ENCODE results near the gene BMX. TPM values are rescaled to one million over a fixed set of nuclear protein-coding genes. Genes with fewer than 3 reads are reported as not detected.

BMX gene
- total and polyA plus RNA-seq, 2 donors (not counting 1 experiment from before 2014, with no cell fraction given), result not detected

- H3K4me3 ChIP-seq (replicated peaks in 1 of 4; ENCODE audit: control extremely low read depth in 1 of 4, insufficient read depth in 1 of 4, low read depth in 3 of 4, low read length in 4 of 4), result no peak overlapping the region
- no peak overlapping the region for H3K4me2 ChIP-seq (ENCODE audit: extremely low read depth, insufficient read depth, low read length)
- no peaks in the 10 kb centered on the region for H4K20me1 ChIP-seq (ENCODE audit: control insufficient read depth, extremely low read depth, insufficient read depth, low read length)
- no peak for TF ChIP-seq CTCF (conservative IDR thresholded peaks at IDR 0.05 in 1 of 2, IDR thresholded peaks at IDR 0.05 in 1 of 2; ENCODE audit: low read depth in 1 of 2, low read length in 2 of 2)
- no peak overlapping the region for H2AFZ ChIP-seq (ENCODE audit: low read length)
- peak; percentile 6 to 74 for DNase-seq (ENCODE audit: low read depth in 2 of 2)
- no peaks in the 10 kb centered on the region for H3K4me1 ChIP-seq (ENCODE audit: control insufficient read depth, extremely low read depth, insufficient read depth, low read length)
- H3K79me2 ChIP-seq (ENCODE audit: control insufficient read depth, insufficient read depth, low read length), result no peaks in the 10 kb centered on the region
- H3K9me3 ChIP-seq (ENCODE audit: control insufficient read depth, insufficient read depth, low read depth, low read length), result no peaks in the 10 kb centered on the region
- no peaks in the 10 kb centered on the region for H3K27me3 ChIP-seq (ENCODE audit: control insufficient read depth, insufficient read depth, low read length)
- no peaks in the 10 kb centered on the region for H3K36me3 ChIP-seq (ENCODE audit: control insufficient read depth, insufficient read depth, low read length)
- no peak overlapping the region for H3K9ac ChIP-seq (ENCODE audit: insufficient read depth, low read length)
- H3K27ac ChIP-seq (ENCODE audit: insufficient read depth, low read length), result no peak overlapping the region
Measured at GRCh38 chrX:15579778-15580747, 79.5 kb downstream of the BMX start.

- no peaks in the 10 kb centered on the region for H4K20me1 ChIP-seq (ENCODE audit: control insufficient read depth, extremely low read depth, insufficient read depth, low read length)
- no peak overlapping the region for H3K27ac ChIP-seq (ENCODE audit: insufficient read depth, low read length)
- H2AFZ ChIP-seq (ENCODE audit: low read length), result no peak overlapping the region
- no peaks in the 10 kb centered on the region for H3K9me3 ChIP-seq (ENCODE audit: control insufficient read depth, insufficient read depth, low read depth, low read length)
- no peak for DNase-seq (ENCODE audit: low read depth in 2 of 2)
- H3K4me3 ChIP-seq (replicated peaks in 1 of 4; ENCODE audit: control extremely low read depth in 1 of 4, insufficient read depth in 1 of 4, low read depth in 3 of 4, low read length in 4 of 4), result no peak overlapping the region
- H3K79me2 ChIP-seq (ENCODE audit: control insufficient read depth, insufficient read depth, low read length), result no peaks in the 10 kb centered on the region
- no peaks in the 10 kb centered on the region for H3K4me1 ChIP-seq (ENCODE audit: control insufficient read depth, extremely low read depth, insufficient read depth, low read length)
- no peak overlapping the region for H3K9ac ChIP-seq (ENCODE audit: insufficient read depth, low read length)
- no peak overlapping the region for H3K4me2 ChIP-seq (ENCODE audit: extremely low read depth, insufficient read depth, low read length)
- TF ChIP-seq EZH2 (IDR thresholded peaks at IDR 0.05; ENCODE audit: low read length, missing control alignments), result no peak
- TF ChIP-seq CTCF (conservative IDR thresholded peaks at IDR 0.05 in 1 of 2, IDR thresholded peaks at IDR 0.05 in 1 of 2; ENCODE audit: low read depth in 1 of 2, low read length in 2 of 2), result no peak
- H3K36me3 ChIP-seq (ENCODE audit: control insufficient read depth, insufficient read depth, low read length), result no peaks in the 10 kb centered on the region
- H3K27me3 ChIP-seq (ENCODE audit: control insufficient read depth, insufficient read depth, low read length), result no peaks in the 10 kb centered on the region
Measured at GRCh38 chrX:15594371-15594770, 93.8 kb downstream of the BMX start.

GRCh38 chrX:15598026-15598425 is 97.4 kb downstream of the BMX start:
- Histone ChIP-seq H3K4me1 (ENCODE audit: control insufficient read depth, extremely low read depth, insufficient read depth, low read length) (no peaks in the 10 kb centered on the region), H3K36me3 (ENCODE audit: control insufficient read depth, insufficient read depth, low read length) (no peaks in the 10 kb centered on the region), H3K27ac (ENCODE audit: insufficient read depth, low read length) (no peak overlapping the region), H3K27me3 (ENCODE audit: control insufficient read depth, insufficient read depth, low read length) (no peaks in the 10 kb centered on the region), H3K79me2 (ENCODE audit: control insufficient read depth, insufficient read depth, low read length) (no peaks in the 10 kb centered on the region), H3K9ac (ENCODE audit: insufficient read depth, low read length) (no peak overlapping the region), H4K20me1 (ENCODE audit: control insufficient read depth, extremely low read depth, insufficient read depth, low read length) (no peaks in the 10 kb centered on the region), H2AFZ (ENCODE audit: low read length) (no peak overlapping the region), H3K4me3 (replicated peaks in 1 of 4; ENCODE audit: control extremely low read depth in 1 of 4, insufficient read depth in 1 of 4, low read depth in 3 of 4, low read length in 4 of 4) (no peak overlapping the region), H3K4me2 (ENCODE audit: extremely low read depth, insufficient read depth, low read length) (no peak overlapping the region), H3K9me3 (ENCODE audit: control insufficient read depth, insufficient read depth, low read depth, low read length) (no peaks in the 10 kb centered on the region)
- TF ChIP-seq EZH2 (IDR thresholded peaks at IDR 0.05; ENCODE audit: low read length, missing control alignments) (no peak), CTCF (conservative IDR thresholded peaks at IDR 0.05 in 1 of 2, IDR thresholded peaks at IDR 0.05 in 1 of 2; ENCODE audit: low read depth in 1 of 2, low read length in 2 of 2) (no peak)
- peak in 1 of 2 donors; percentile 10 for DNase-seq (ENCODE audit: low read depth in 2 of 2)
